Mesodermal cell (in vitro differentiated cells): ENCODE data around the gene E2F7.

ENCODE experiments used
- H3K27ac ChIP-seq: 2 replicates; pipeline ENCODE4 v1.7.0; 2013; ENCODE audit warnings: mild to moderate bottlenecking, low read depth, low read length, moderate library complexity; ENCODE audit not compliant: severe bottlenecking
- H3K36me3 ChIP-seq: 2 replicates; pipeline ENCODE4 v1.7.1; 2013; ENCODE audit warnings: mild to moderate bottlenecking, low read length, moderate library complexity; ENCODE audit not compliant: control insufficient read depth, insufficient read depth
- H3K4me1 ChIP-seq: one replicate; pipeline ENCODE4 v1.7.1; 2013; ENCODE audit warnings: mild to moderate bottlenecking, low read length; ENCODE audit not compliant: insufficient read depth, control insufficient read depth, poor library complexity, severe bottlenecking
- H3K4me3 ChIP-seq: 2 replicates; pipeline ENCODE4 v1.7.0; 2013; ENCODE audit warnings: low read length, control low read depth, mild to moderate bottlenecking; ENCODE audit not compliant: insufficient read depth, poor library complexity, severe bottlenecking; ENCODE audit errors: extremely low read depth
- H3K9me3 ChIP-seq: 2 replicates; pipeline ENCODE4 v1.7.1; 2013; ENCODE audit warnings: mild to moderate bottlenecking, low read length, moderate library complexity; ENCODE audit not compliant: control insufficient read depth
- WGBS, 2 experiments: methylation state at CpG; one replicate each; pipeline ENCODE4 v1.1.5; 2013; ENCODE audit warnings: missing lambda C conversion rate in 2 of 2; ENCODE audit not compliant: insufficient coverage in 2 of 2; 5-methylcytosine and 5-hydroxymethylcytosine counted together

E2F7 gene

GRCh38 chr12:77064896-77065360 lies 441 bp downstream of the E2F7 start:
- H3K4me1 ChIP-seq = peaks cover 7% of the 10 kb centered on the region
- peaks cover 32% of the 10 kb centered on the region for H3K36me3 ChIP-seq
- WGBS, 2 experiments = 0% methylated on average over 13 to 14 of the region's 24 CpGs
- H3K27ac ChIP-seq = peak overlapping the region; percentile 64
- peak overlapping the region; percentile 83 for H3K4me3 ChIP-seq
- H3K9me3 ChIP-seq = no peaks in the 10 kb centered on the region

- no peak overlapping the region for H3K4me3 ChIP-seq
- 93 to 95% methylated on average over 10 to 11 of the region's 12 CpGs for WGBS, 2 experiments
Observed at GRCh38 chr12:77062846-77063461, 2.4 kb downstream of the E2F7 start.

GRCh38 chr12:77062396-77062795 lies 3.0 kb downstream of the E2F7 start:
- Histone ChIP-seq H3K27ac (no peak overlapping the region), H3K9me3 (no peaks in the 10 kb centered on the region), H3K4me1 (peaks cover 7% of the 10 kb centered on the region), H3K36me3 (peaks cover 54% of the 10 kb centered on the region), H3K4me3 (no peak overlapping the region)
- 100% methylated on average over 1 of the region's 1 CpG; no CpG with 5 or more reads in 1 of the 2 experiments for WGBS, 2 experiments

More at GRCh38 chr12:77062846-77063461, 2.4 kb downstream of the E2F7 start:
- Histone ChIP-seq H3K36me3 (peaks cover 49% of the 10 kb centered on the region), H3K9me3 (no peaks in the 10 kb centered on the region), H3K4me1 (peaks cover 7% of the 10 kb centered on the region), H3K27ac (no peak overlapping the region)

- 92 to 95% methylated on average over 5 of the region's 5 CpGs for WGBS, 2 experiments
- Histone ChIP-seq H3K36me3 (peaks cover 65% of the 10 kb centered on the region), H3K4me3 (no peak overlapping the region)
Observed at GRCh38 chr12:77060883-77061240, 4.5 kb downstream of the E2F7 start.

GRCh38 chr12:77060136-77060882 lies 5.1 kb downstream of the E2F7 start:
- Histone ChIP-seq H3K27ac (no peak overlapping the region), H3K4me3 (no peak overlapping the region), H3K4me1 (peaks cover 7% of the 10 kb centered on the region), H3K9me3 (no peaks in the 10 kb centered on the region), H3K36me3 (peaks cover 67% of the 10 kb centered on the region)
- WGBS, 2 experiments = 90 to 94% methylated on average over 2 of the region's 3 CpGs

More at GRCh38 chr12:77060883-77061240, 4.5 kb downstream of the E2F7 start:
- Histone ChIP-seq H3K9me3 (no peaks in the 10 kb centered on the region), H3K27ac (no peak overlapping the region), H3K4me1 (peaks cover 7% of the 10 kb centered on the region)

- Histone ChIP-seq H3K9me3 (no peaks in the 10 kb centered on the region), H3K4me1 (peaks cover 3% of the 10 kb centered on the region), H3K4me3 (no peak overlapping the region), H3K27ac (no peak overlapping the region), H3K36me3 (peaks cover 78% of the 10 kb centered on the region)
- WGBS, 2 experiments = 86 to 92% methylated on average over 4 of the region's 5 CpGs
Observed at GRCh38 chr12:77058740-77059139, 6.6 kb downstream of the E2F7 start.

GRCh38 chr12:77054851-77055250 lies 10.5 kb downstream of the E2F7 start:
- no CpG with 5 or more reads among the region's 4 CpGs for WGBS, 2 experiments
- Histone ChIP-seq H3K4me1 (no peaks in the 10 kb centered on the region), H3K9me3 (no peaks in the 10 kb centered on the region), H3K27ac (no peak overlapping the region), H3K36me3 (peaks cover 73% of the 10 kb centered on the region), H3K4me3 (no peak overlapping the region)

- peaks cover 72% of the 10 kb centered on the region for H3K36me3 ChIP-seq
- WGBS, 2 experiments = no CpG with 5 or more reads among the region's 1 CpG
Observed at GRCh38 chr12:77053259-77053658, 12.1 kb downstream of the E2F7 start.

GRCh38 chr12:77049767-77050353 lies 15.5 kb downstream of the E2F7 start:
- no CpG with 5 or more reads among the region's 4 CpGs for WGBS, 2 experiments
- H3K4me1 ChIP-seq = no peaks in the 10 kb centered on the region
- H3K9me3 ChIP-seq = no peaks in the 10 kb centered on the region
- peaks cover 81% of the 10 kb centered on the region for H3K36me3 ChIP-seq
- no peak overlapping the region for H3K27ac ChIP-seq
- no peak overlapping the region for H3K4me3 ChIP-seq

More at GRCh38 chr12:77053259-77053658, 12.1 kb downstream of the E2F7 start:
- no peak overlapping the region for H3K27ac ChIP-seq
- H3K9me3 ChIP-seq = no peaks in the 10 kb centered on the region
- H3K4me1 ChIP-seq = no peaks in the 10 kb centered on the region
- no peak overlapping the region for H3K4me3 ChIP-seq

- Histone ChIP-seq H3K4me3 (no peak overlapping the region), H3K36me3 (peaks cover 83% of the 10 kb centered on the region), H3K9me3 (no peaks in the 10 kb centered on the region), H3K27ac (no peak overlapping the region), H3K4me1 (no peaks in the 10 kb centered on the region)
- 80 to 82% methylated on average over 1 to 2 of the region's 6 CpGs for WGBS, 2 experiments
Observed at GRCh38 chr12:77047341-77048109, 17.8 kb downstream of the E2F7 start.
